ENCODE measurements around the gene SEPTIN2. TPM values are rescaled to one million over a fixed set of nuclear protein-coding genes. Genes with fewer than 3 reads are reported as not detected.

The SEPTIN2 gene
- total and polyA plus RNA-seq, 2 experiments from 2014 or later: 227 to 393 TPM

GRCh38 chr2:241368643-241369042 lies 52.9 kb downstream of the SEPTIN2 start:
- Histone ChIP-seq H3F3A (replicated peaks; ENCODE audit: low read depth) (no peaks in the 10 kb centered on the region), H3K4me1 (ENCODE audit: insufficient read depth) (peaks cover 16% of the 10 kb centered on the region), H3K4me2 (no peak overlapping the region), H3K4me3 (no peak overlapping the region), H4K20me1 (replicated peaks; ENCODE audit: insufficient read depth) (peaks cover 15% of the 10 kb centered on the region; the same call in 1 of the 2 replicates), H3K27me3 (ENCODE audit: insufficient read depth) (no peaks in the 10 kb centered on the region), H3K79me2 (replicated peaks; ENCODE audit: insufficient read depth) (peaks cover 66% of the 10 kb centered on the region), H2AFZ (no peak overlapping the region), H3K27ac (ENCODE audit: low read depth) (no peak overlapping the region), H3K9me2 (ENCODE audit: insufficient read depth) (no peaks in the 10 kb centered on the region), H3K36me3 (ENCODE audit: insufficient read depth) (no peaks in the 10 kb centered on the region)
- Mint-ChIP-seq H3K36me3 (ENCODE audit: low read depth) (peaks cover 2% of the 10 kb centered on the region; the same call in 1 of the 3 replicates), H3K27ac (no peak overlapping the region), H3K4me3 (no peak overlapping the region), H3K9me3 (no peaks in the 10 kb centered on the region), H3K4me1 (peaks cover 20% of the 10 kb centered on the region), H3K27me3 (ENCODE audit: insufficient read depth, low read depth, poor library complexity) (no peaks in the 10 kb centered on the region)
- no peak for ATAC-seq
- DNase-seq (ENCODE audit: low spot score): no peak
- TF ChIP-seq EZH2phosphoT487 (IDR thresholded peaks at IDR 0.05; ENCODE audit: unreplicated experiment) (no peak), STAT1 (IDR thresholded peaks at IDR 0.05; ENCODE audit: unreplicated experiment) (no peak), EZH2 (IDR thresholded peaks at IDR 0.05; ENCODE audit: low read depth, unreplicated experiment) (no peak), JUNB (IDR thresholded peaks at IDR 0.05; ENCODE audit: unreplicated experiment) (no peak), CTCF (conservative IDR thresholded peaks at IDR 0.05; ENCODE audit: low read depth in 2 of 2) (no peak), ZNF462 (CRISPR knock-in tag; IDR thresholded peaks at IDR 0.05) (no peak), ZNF114 (CRISPR knock-in tag; IDR thresholded peaks at IDR 0.05) (no peak)

Data from GM23338 (cell line).